Measurements from ENCODE around the gene MSH2.
"Not testable (repeated sequence)": the region's sequence is repeated elsewhere in the genome, so short reads cannot be mapped to it uniquely, and the experiment has no call there.

The MSH2 gene

GRCh38 chr2:47414682-47415458 is 11.9 kb downstream of the MSH2 start:
- H3K4me1 ChIP-seq (ENCODE audit: control insufficient read depth, insufficient read depth, low read length) = no peaks in the 10 kb centered on the region
- H3K4me3 ChIP-seq (ENCODE audit: low read depth, low read length) = no peak overlapping the region
- peaks cover 44% of the 10 kb centered on the region for H3K36me3 ChIP-seq (ENCODE audit: control insufficient read depth, insufficient read depth, low read length)
- H3K9ac ChIP-seq (ENCODE audit: low read depth, low read length) = no peak overlapping the region
- no peaks in the 10 kb centered on the region for H3K9me3 ChIP-seq (ENCODE audit: control insufficient read depth, insufficient read depth, low read length)
- no peaks in the 10 kb centered on the region for H3K27me3 ChIP-seq (ENCODE audit: control insufficient read depth, insufficient read depth, low read length)

GRCh38 chr2:47420214-47420613 is 17.3 kb downstream of the MSH2 start:
- no peaks in the 10 kb centered on the region for H3K27me3 ChIP-seq (ENCODE audit: control insufficient read depth, insufficient read depth, low read length)
- H3K36me3 ChIP-seq (ENCODE audit: control insufficient read depth, insufficient read depth, low read length) = peaks cover 35% of the 10 kb centered on the region
- no peaks in the 10 kb centered on the region for H3K9me3 ChIP-seq (ENCODE audit: control insufficient read depth, insufficient read depth, low read length)
- no peaks in the 10 kb centered on the region for H3K4me1 ChIP-seq (ENCODE audit: control insufficient read depth, insufficient read depth, low read length)
- H3K9ac ChIP-seq (ENCODE audit: low read depth, low read length) = no peak overlapping the region
- H3K4me3 ChIP-seq (ENCODE audit: low read depth, low read length) = no peak overlapping the region

GRCh38 chr2:47420683-47421082 is 17.7 kb downstream of the MSH2 start:
- not testable (repeated sequence) for H3K4me3 ChIP-seq (ENCODE audit: low read depth, low read length); H3K27me3 ChIP-seq (ENCODE audit: control insufficient read depth, insufficient read depth, low read length); H3K9ac ChIP-seq (ENCODE audit: low read depth, low read length); H3K9me3 ChIP-seq (ENCODE audit: control insufficient read depth, insufficient read depth, low read length); H3K4me1 ChIP-seq (ENCODE audit: control insufficient read depth, insufficient read depth, low read length)
- H3K36me3 ChIP-seq (ENCODE audit: control insufficient read depth, insufficient read depth, low read length) = peaks cover 34% of the 10 kb centered on the region

- Histone ChIP-seq H3K27me3 (ENCODE audit: control insufficient read depth, insufficient read depth, low read length) (no peaks in the 10 kb centered on the region), H3K36me3 (ENCODE audit: control insufficient read depth, insufficient read depth, low read length) (peaks cover 25% of the 10 kb centered on the region), H3K4me3 (ENCODE audit: low read depth, low read length) (no peak overlapping the region), H3K4me1 (ENCODE audit: control insufficient read depth, insufficient read depth, low read length) (no peaks in the 10 kb centered on the region), H3K9me3 (ENCODE audit: control insufficient read depth, insufficient read depth, low read length) (no peaks in the 10 kb centered on the region), H3K9ac (ENCODE audit: low read depth, low read length) (no peak overlapping the region)
Observed at GRCh38 chr2:47422016-47422415, 19.1 kb downstream of the MSH2 start.

GRCh38 chr2:47422560-47422959 is 19.6 kb downstream of the MSH2 start:
- no peak overlapping the region for H3K4me3 ChIP-seq (ENCODE audit: low read depth, low read length)
- H3K9ac ChIP-seq (ENCODE audit: low read depth, low read length) = no peak overlapping the region
- no peaks in the 10 kb centered on the region for H3K27me3 ChIP-seq (ENCODE audit: control insufficient read depth, insufficient read depth, low read length)
- H3K36me3 ChIP-seq (ENCODE audit: control insufficient read depth, insufficient read depth, low read length) = peaks cover 20% of the 10 kb centered on the region
- H3K4me1 ChIP-seq (ENCODE audit: control insufficient read depth, insufficient read depth, low read length) = no peaks in the 10 kb centered on the region
- no peaks in the 10 kb centered on the region for H3K9me3 ChIP-seq (ENCODE audit: control insufficient read depth, insufficient read depth, low read length)

GRCh38 chr2:47426786-47427185 is 23.8 kb downstream of the MSH2 start:
- Histone ChIP-seq H3K27me3 (ENCODE audit: control insufficient read depth, insufficient read depth, low read length) (no peaks in the 10 kb centered on the region), H3K4me1 (ENCODE audit: control insufficient read depth, insufficient read depth, low read length) (no peaks in the 10 kb centered on the region), H3K9ac (ENCODE audit: low read depth, low read length) (no peak overlapping the region), H3K9me3 (ENCODE audit: control insufficient read depth, insufficient read depth, low read length) (no peaks in the 10 kb centered on the region), H3K4me3 (ENCODE audit: low read depth, low read length) (no peak overlapping the region), H3K36me3 (ENCODE audit: control insufficient read depth, insufficient read depth, low read length) (peaks cover 22% of the 10 kb centered on the region)

GRCh38 chr2:47429795-47430194 is 26.8 kb downstream of the MSH2 start:
- peaks cover 18% of the 10 kb centered on the region for H3K36me3 ChIP-seq (ENCODE audit: control insufficient read depth, insufficient read depth, low read length)

GRCh38 chr2:47433006-47433405 is 30.1 kb downstream of the MSH2 start:
- H3K27me3 ChIP-seq (ENCODE audit: control insufficient read depth, insufficient read depth, low read length); H3K9ac ChIP-seq (ENCODE audit: low read depth, low read length); H3K9me3 ChIP-seq (ENCODE audit: control insufficient read depth, insufficient read depth, low read length); H3K4me1 ChIP-seq (ENCODE audit: control insufficient read depth, insufficient read depth, low read length); H3K4me3 ChIP-seq (ENCODE audit: low read depth, low read length): not testable (repeated sequence)
- peaks cover 15% of the 10 kb centered on the region for H3K36me3 ChIP-seq (ENCODE audit: control insufficient read depth, insufficient read depth, low read length)

More at GRCh38 chr2:47429795-47430194, 26.8 kb downstream of the MSH2 start:
- H3K9me3 ChIP-seq (ENCODE audit: control insufficient read depth, insufficient read depth, low read length) = no peaks in the 10 kb centered on the region
- no peak overlapping the region for H3K9ac ChIP-seq (ENCODE audit: low read depth, low read length)
- H3K4me3 ChIP-seq (ENCODE audit: low read depth, low read length) = no peak overlapping the region
- H3K27me3 ChIP-seq (ENCODE audit: control insufficient read depth, insufficient read depth, low read length) = no peaks in the 10 kb centered on the region
- H3K4me1 ChIP-seq (ENCODE audit: control insufficient read depth, insufficient read depth, low read length) = no peaks in the 10 kb centered on the region

GRCh38 chr2:47433445-47433844 is 30.5 kb downstream of the MSH2 start:
- H3K36me3 ChIP-seq (ENCODE audit: control insufficient read depth, insufficient read depth, low read length) = peaks cover 15% of the 10 kb centered on the region
- not testable (repeated sequence) for H3K27me3 ChIP-seq (ENCODE audit: control insufficient read depth, insufficient read depth, low read length); H3K9ac ChIP-seq (ENCODE audit: low read depth, low read length); H3K9me3 ChIP-seq (ENCODE audit: control insufficient read depth, insufficient read depth, low read length); H3K4me1 ChIP-seq (ENCODE audit: control insufficient read depth, insufficient read depth, low read length); H3K4me3 ChIP-seq (ENCODE audit: low read depth, low read length)

GRCh38 chr2:47437287-47437686 is 34.3 kb downstream of the MSH2 start:
- Histone ChIP-seq H3K4me3 (ENCODE audit: low read depth, low read length) (no peak overlapping the region), H3K36me3 (ENCODE audit: control insufficient read depth, insufficient read depth, low read length) (peaks cover 4% of the 10 kb centered on the region), H3K9ac (ENCODE audit: low read depth, low read length) (no peak overlapping the region)

GRCh38 chr2:47438106-47438505 is 35.1 kb downstream of the MSH2 start:
- Histone ChIP-seq H3K4me1 (ENCODE audit: control insufficient read depth, insufficient read depth, low read length) (no peaks in the 10 kb centered on the region), H3K9ac (ENCODE audit: low read depth, low read length) (no peak overlapping the region), H3K9me3 (ENCODE audit: control insufficient read depth, insufficient read depth, low read length) (no peaks in the 10 kb centered on the region), H3K36me3 (ENCODE audit: control insufficient read depth, insufficient read depth, low read length) (peaks cover 4% of the 10 kb centered on the region), H3K27me3 (ENCODE audit: control insufficient read depth, insufficient read depth, low read length) (no peaks in the 10 kb centered on the region), H3K4me3 (ENCODE audit: low read depth, low read length) (no peak overlapping the region)

More at GRCh38 chr2:47437287-47437686, 34.3 kb downstream of the MSH2 start:
- Histone ChIP-seq H3K4me1 (ENCODE audit: control insufficient read depth, insufficient read depth, low read length) (no peaks in the 10 kb centered on the region), H3K27me3 (ENCODE audit: control insufficient read depth, insufficient read depth, low read length) (no peaks in the 10 kb centered on the region), H3K9me3 (ENCODE audit: control insufficient read depth, insufficient read depth, low read length) (no peaks in the 10 kb centered on the region)

GRCh38 chr2:47438783-47439182 is 35.8 kb downstream of the MSH2 start:
- Histone ChIP-seq H3K9ac (ENCODE audit: low read depth, low read length) (no peak overlapping the region), H3K36me3 (ENCODE audit: control insufficient read depth, insufficient read depth, low read length) (peaks cover 4% of the 10 kb centered on the region), H3K9me3 (ENCODE audit: control insufficient read depth, insufficient read depth, low read length) (no peaks in the 10 kb centered on the region), H3K27me3 (ENCODE audit: control insufficient read depth, insufficient read depth, low read length) (no peaks in the 10 kb centered on the region), H3K4me3 (ENCODE audit: low read depth, low read length) (no peak overlapping the region), H3K4me1 (ENCODE audit: control insufficient read depth, insufficient read depth, low read length) (no peaks in the 10 kb centered on the region)

Data from iPS-15b (cell line).